SU-DHL-6 (cell line): Measurements from ENCODE around the gene GRIA3.

Source experiments
- H2AFZ ChIP-seq: fragments of 200-600 bp; sonication (generic); 2 replicates; pipeline ENCODE4 v1.6.1; 2014; ENCODE audit warnings: low read depth, mild to moderate bottlenecking, moderate library complexity, mixed read lengths, antibody characterized with exemption, low read length; ENCODE audit not compliant: severe bottlenecking
- H3F3A ChIP-seq: fragments of 200-600 bp; shearing (Covaris generic); 2 replicates; pipeline ENCODE4 v1.6.0; 2016; ENCODE audit warnings: antibody characterized with exemption, mild to moderate bottlenecking; ENCODE audit not compliant: insufficient read depth
- H3K27ac ChIP-seq: fragments of 200-600 bp; sonication (generic); 2 replicates; pipeline ENCODE4 v1.5.1; 2016; ENCODE audit warnings: low read depth, mild to moderate bottlenecking, low read length, moderate library complexity, mixed read lengths
- H3K27me3 ChIP-seq: fragments of 200-600 bp; sonication (generic), shearing (Covaris generic); 2 replicates; pipeline ENCODE4 v1.6.0; 2014; ENCODE audit warnings: mild to moderate bottlenecking, low read length
- H3K36me3 ChIP-seq: fragments of 200-600 bp; sonication (generic); 2 replicates; pipeline ENCODE4 v1.6.1; 2014; ENCODE audit warnings: mild to moderate bottlenecking, low read length, mixed read lengths
- H3K4me2 ChIP-seq: fragments of 300-600, 200-600 bp; shearing (Covaris generic), sonication (generic); 2 replicates; pipeline ENCODE4 v1.6.0; 2014; ENCODE audit warnings: low read length, low read depth, mild to moderate bottlenecking; ENCODE audit not compliant: poor library complexity, severe bottlenecking
- H3K4me3 ChIP-seq: fragments of 200-600 bp; sonication (generic); 2 replicates; pipeline ENCODE4 v1.5.1; 2014; ENCODE audit warnings: antibody characterized with exemption, low read length, mild to moderate bottlenecking, mixed read lengths; ENCODE audit not compliant: insufficient read depth, poor library complexity, severe bottlenecking
- H3K79me2 ChIP-seq: fragments of 200-600 bp; sonication (generic); 2 replicates; pipeline ENCODE4 v1.6.1; 2014; ENCODE audit warnings: mild to moderate bottlenecking, low read length, moderate library complexity; ENCODE audit not compliant: insufficient read depth
- H3K9ac ChIP-seq: fragments of 200-600 bp; sonication (generic); 2 replicates; pipeline ENCODE4 v1.7.0; 2014; ENCODE audit warnings: mild to moderate bottlenecking, low read length
- H3K9me2 ChIP-seq: fragments of 200-600 bp; sonication (generic); replicated peaks from 2 replicates; pipeline ENCODE4 v1.6.1; 2014; ENCODE audit warnings: low read length; ENCODE audit not compliant: insufficient read depth
- H3K9me3 ChIP-seq: fragments of 200-600 bp; sonication (generic); 2 replicates; pipeline ENCODE4 v1.6.1; 2014; ENCODE audit warnings: low read length, mixed read lengths; ENCODE audit not compliant: insufficient read depth
- H4K20me1 ChIP-seq: fragments of 200-600 bp; sonication (generic); 2 replicates; pipeline ENCODE4 v1.6.1; 2014; ENCODE audit warnings: low read depth, mild to moderate bottlenecking, antibody characterized with exemption, low read length, moderate library complexity, mixed read lengths
- EZH2phosphoT487 ChIP-seq: fragments of 200-600 bp; sonication (generic), shearing (Covaris generic); conservative IDR thresholded peaks from 2 replicates; pipeline ENCODE4 v1.6.1; 2018; ENCODE audit warnings: mild to moderate bottlenecking, antibody characterized with exemption, low read length, moderate library complexity, mixed read lengths
- TF ChIP-seq, protein P1 (sequence below): fragments of 200-600 bp; sonication (generic); IDR thresholded peaks from one replicate; pipeline ENCODE4 v1.5.1; 2017; ENCODE audit warnings: antibody characterized with exemption, mild to moderate bottlenecking, low read length, moderate library complexity; ENCODE audit not compliant: insufficient read depth, poor library complexity, severe bottlenecking

The GRIA3 gene

DNA sequence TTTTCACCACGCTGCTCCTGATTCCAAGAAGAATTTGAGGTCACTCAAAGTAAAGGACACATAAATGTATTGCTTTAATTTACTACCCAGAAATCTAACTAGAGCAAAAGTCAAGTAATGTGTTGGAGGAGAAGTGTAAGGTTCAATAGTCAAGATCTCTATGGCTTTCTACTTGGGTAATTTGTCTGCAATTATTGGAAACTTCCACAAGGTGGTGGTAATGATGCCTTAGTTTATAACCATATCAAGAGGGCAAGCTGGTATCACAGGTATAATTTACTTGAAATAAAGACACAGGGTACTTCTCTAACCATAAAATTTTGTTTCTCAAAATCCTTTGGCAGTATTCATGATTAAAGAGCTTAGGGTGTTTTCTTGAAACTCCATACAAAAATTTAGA is 10.2 kb upstream of the GRIA3 start:
- Histone ChIP-seq H3K79me2 (no peaks in the 10 kb centered on the region), H3K9me3 (no peaks in the 10 kb centered on the region), H3K36me3 (no peaks in the 10 kb centered on the region), H3K9me2 (no peaks in the 10 kb centered on the region), H3K4me3 (no peak overlapping the region), H3K27ac (no peak overlapping the region), H4K20me1 (no peaks in the 10 kb centered on the region), H3F3A (no peaks in the 10 kb centered on the region), H3K9ac (no peak overlapping the region), H3K4me2 (no peak overlapping the region), H3K27me3 (no peaks in the 10 kb centered on the region), H2AFZ (no peak overlapping the region)
- TF ChIP-seq EZH2phosphoT487 = no peak

DNA sequence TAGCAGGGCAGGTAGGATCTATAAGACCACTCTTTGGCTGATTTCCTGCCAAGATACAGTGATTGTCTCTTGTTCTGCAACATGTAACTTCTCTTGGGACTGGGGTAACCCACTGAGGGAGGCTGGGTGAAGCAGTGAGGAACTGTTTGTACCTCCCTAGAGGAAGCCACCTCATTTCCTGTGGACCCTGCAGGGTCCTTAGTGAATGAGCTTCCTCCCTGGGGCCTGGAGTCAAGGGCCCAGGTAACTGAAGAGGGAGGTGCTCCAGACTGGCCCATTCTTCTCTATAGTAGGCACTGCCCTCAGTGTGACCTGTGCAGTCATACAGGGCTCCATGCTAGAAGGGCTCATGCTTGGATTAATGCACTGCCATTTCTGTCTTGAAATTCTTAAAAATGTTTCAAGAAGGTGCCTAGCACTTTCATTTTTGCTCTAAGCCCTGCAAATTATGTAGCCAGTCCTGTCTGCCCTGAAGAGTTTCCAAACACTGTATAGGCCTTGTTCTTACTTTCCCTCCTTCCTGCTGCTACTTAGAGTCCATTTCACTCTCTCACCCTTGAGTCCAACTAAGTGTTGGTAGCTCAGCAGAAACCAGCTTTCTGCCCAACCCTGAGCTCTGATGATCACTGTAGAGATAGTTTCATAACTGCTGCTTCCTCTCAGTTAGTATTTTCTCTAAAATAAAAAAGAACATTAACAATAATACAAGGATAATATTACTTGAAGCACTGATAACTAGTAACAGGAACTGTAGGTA is 8.5 kb upstream of the GRIA3 start:
- Histone ChIP-seq H2AFZ (no peak overlapping the region), H3K4me2 (no peak overlapping the region), H3K27ac (no peak overlapping the region), H3K79me2 (no peaks in the 10 kb centered on the region), H3K9me3 (no peaks in the 10 kb centered on the region), H4K20me1 (no peaks in the 10 kb centered on the region), H3K36me3 (no peaks in the 10 kb centered on the region), H3K4me3 (no peak overlapping the region), H3K9me2 (no peaks in the 10 kb centered on the region), H3K27me3 (no peaks in the 10 kb centered on the region), H3K9ac (no peak overlapping the region), H3F3A (no peaks in the 10 kb centered on the region)
- TF ChIP-seq, protein P1, sequence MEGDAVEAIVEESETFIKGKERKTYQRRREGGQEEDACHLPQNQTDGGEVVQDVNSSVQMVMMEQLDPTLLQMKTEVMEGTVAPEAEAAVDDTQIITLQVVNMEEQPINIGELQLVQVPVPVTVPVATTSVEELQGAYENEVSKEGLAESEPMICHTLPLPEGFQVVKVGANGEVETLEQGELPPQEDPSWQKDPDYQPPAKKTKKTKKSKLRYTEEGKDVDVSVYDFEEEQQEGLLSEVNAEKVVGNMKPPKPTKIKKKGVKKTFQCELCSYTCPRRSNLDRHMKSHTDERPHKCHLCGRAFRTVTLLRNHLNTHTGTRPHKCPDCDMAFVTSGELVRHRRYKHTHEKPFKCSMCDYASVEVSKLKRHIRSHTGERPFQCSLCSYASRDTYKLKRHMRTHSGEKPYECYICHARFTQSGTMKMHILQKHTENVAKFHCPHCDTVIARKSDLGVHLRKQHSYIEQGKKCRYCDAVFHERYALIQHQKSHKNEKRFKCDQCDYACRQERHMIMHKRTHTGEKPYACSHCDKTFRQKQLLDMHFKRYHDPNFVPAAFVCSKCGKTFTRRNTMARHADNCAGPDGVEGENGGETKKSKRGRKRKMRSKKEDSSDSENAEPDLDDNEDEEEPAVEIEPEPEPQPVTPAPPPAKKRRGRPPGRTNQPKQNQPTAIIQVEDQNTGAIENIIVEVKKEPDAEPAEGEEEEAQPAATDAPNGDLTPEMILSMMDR = no peak
- no peak for TF ChIP-seq EZH2phosphoT487

DNA sequence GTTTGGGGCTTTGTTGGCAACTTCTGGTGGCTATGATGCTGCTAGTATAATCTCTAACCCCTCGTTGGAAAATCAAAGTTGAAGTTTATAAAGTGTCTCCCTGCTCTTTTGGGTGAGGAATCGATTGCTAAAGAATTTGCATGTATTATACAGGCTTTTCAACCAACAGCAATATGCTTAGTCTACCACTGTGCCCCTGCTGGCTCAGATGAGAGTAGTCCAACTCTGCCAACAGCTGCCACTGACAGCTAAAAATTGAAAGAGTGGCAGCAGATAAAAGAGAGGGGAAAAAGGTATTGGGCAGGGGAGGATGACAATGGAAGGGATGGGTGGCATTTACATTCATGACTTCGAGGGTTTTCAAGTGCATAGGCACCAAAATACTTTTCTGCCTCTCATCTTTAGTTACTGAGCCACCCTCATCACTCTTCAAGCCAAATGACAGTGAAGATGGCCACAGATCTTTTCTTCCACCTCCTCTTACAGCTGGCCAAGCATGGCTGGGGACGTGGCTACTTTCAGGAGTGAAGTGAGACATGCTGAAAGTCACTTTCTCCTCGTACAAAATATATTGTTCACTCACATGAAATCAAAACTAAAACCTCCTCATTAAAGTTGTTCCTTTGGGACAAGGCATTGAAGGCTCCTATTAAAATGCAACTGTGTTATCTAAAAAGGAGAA is 2.7 kb upstream of the GRIA3 start:
- Histone ChIP-seq H3K36me3 (no peaks in the 10 kb centered on the region), H3K9me2 (no peaks in the 10 kb centered on the region), H3K9ac (no peak overlapping the region), H3K4me2 (no peak overlapping the region), H4K20me1 (no peaks in the 10 kb centered on the region), H3K27me3 (no peaks in the 10 kb centered on the region), H3K9me3 (no peaks in the 10 kb centered on the region), H3K4me3 (no peak overlapping the region), H3K27ac (no peak overlapping the region), H3K79me2 (no peaks in the 10 kb centered on the region), H2AFZ (no peak overlapping the region), H3F3A (no peaks in the 10 kb centered on the region)
- TF ChIP-seq, protein P1 = no peak
- TF ChIP-seq EZH2phosphoT487 = no peak

DNA sequence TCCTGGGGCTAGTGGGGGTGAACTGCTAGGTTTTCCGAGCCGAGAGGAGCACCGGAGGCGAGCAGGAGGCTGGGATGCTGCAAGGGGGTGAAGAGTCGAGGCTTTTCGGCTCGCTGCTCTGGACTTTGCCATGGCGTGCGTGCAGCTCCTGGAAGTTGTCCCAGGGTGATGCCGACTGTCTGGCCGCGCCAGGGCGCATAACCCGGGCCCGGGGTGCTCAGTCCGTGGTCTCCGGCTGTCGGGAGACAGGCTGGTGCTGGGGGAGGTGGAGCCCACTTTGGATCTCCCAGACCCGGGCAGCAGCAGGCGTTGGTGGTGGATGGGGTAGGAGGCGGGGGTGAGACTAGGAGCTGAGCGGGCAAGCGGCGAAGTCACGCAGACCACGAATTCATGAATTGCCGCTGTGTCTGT is 793 bp downstream of the GRIA3 start:
- H4K20me1 ChIP-seq = no peaks in the 10 kb centered on the region
- no peaks in the 10 kb centered on the region for H3K79me2 ChIP-seq
- H3F3A ChIP-seq = no peaks in the 10 kb centered on the region
- no peaks in the 10 kb centered on the region for H3K9me2 ChIP-seq
- H2AFZ ChIP-seq = no peak overlapping the region
- H3K27me3 ChIP-seq = no peaks in the 10 kb centered on the region
- no peaks in the 10 kb centered on the region for H3K36me3 ChIP-seq
- no peak overlapping the region for H3K4me3 ChIP-seq
- no peak overlapping the region for H3K27ac ChIP-seq
- H3K9ac ChIP-seq = no peak overlapping the region
- no peak overlapping the region for H3K4me2 ChIP-seq
- TF ChIP-seq, protein P1 = no peak
- no peak for TF ChIP-seq EZH2phosphoT487
- no peaks in the 10 kb centered on the region for H3K9me3 ChIP-seq
